ENCODE measurements around the gene CCNL1.

CCNL1 gene

GRCh38 chr3:157109267-157110141 lies 50.4 kb downstream of the CCNL1 start:
- peaks cover 16% of the 10 kb centered on the region for H3K4me1 ChIP-seq (ENCODE audit: insufficient read depth, low read length, severe bottlenecking)
- no peaks in the 10 kb centered on the region for H3K36me3 ChIP-seq (ENCODE audit: insufficient read depth, low read length)
- H3K79me2 ChIP-seq (ENCODE audit: insufficient read depth, low read length) = no peaks in the 10 kb centered on the region
- no peak overlapping the region for H3K27ac ChIP-seq (ENCODE audit: low read depth, low read length, poor library complexity, severe bottlenecking)
- H3F3A ChIP-seq (ENCODE audit: insufficient read depth, low read length) = no peaks in the 10 kb centered on the region
- no peaks in the 10 kb centered on the region for H4K20me1 ChIP-seq (ENCODE audit: insufficient read depth, low read length)
- no peak overlapping the region for H3K4me3 ChIP-seq (ENCODE audit: low read depth, low read length, poor library complexity, severe bottlenecking)
- no peak overlapping the region for H2AFZ ChIP-seq (ENCODE audit: low read length)
- TF ChIP-seq CTCF (IDR thresholded peaks at IDR 0.05; ENCODE audit: low read length) = no peak
- TF ChIP-seq EZH2 (IDR thresholded peaks at IDR 0.05; ENCODE audit: borderline replicate concordance, low read length) = no peak
- H3K9ac ChIP-seq (ENCODE audit: low read length) = no peak overlapping the region
- no peaks in the 10 kb centered on the region for H3K9me3 ChIP-seq (ENCODE audit: low read length)
- no peaks in the 10 kb centered on the region for H3K27me3 ChIP-seq (ENCODE audit: insufficient read depth, low read length)
- H3K9me2 ChIP-seq (ENCODE audit: low read depth, low read length) = no peaks in the 10 kb centered on the region
- no peak overlapping the region for H3K4me2 ChIP-seq (ENCODE audit: low read length)

DNA sequence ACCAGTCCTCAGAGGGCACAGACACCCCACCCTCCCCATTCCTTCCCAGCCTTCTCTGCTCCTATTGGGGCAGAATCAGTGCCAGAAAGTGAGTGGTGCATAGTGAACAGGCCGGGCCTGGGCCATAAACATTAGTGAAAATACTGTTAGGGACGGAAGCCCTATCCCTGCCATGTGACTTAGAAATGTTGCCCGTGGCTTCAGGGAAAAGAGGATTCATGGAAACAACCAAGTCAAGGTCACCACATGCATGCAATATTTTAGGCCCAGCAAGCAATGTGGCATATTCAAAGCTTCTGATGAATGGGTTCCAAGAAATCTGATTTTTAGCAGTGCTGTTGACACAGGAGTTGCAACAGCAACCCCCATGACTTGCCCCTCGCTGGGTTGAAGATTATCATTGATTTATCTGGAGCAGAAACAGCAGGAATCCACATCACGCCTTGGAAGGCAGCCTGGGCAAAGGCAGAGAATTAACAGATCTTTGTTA lies 52.3 kb downstream of the CCNL1 start:
- Histone ChIP-seq H3K9me3 (ENCODE audit: low read length) (no peaks in the 10 kb centered on the region), H3K9me2 (ENCODE audit: low read depth, low read length) (no peaks in the 10 kb centered on the region), H3K4me3 (ENCODE audit: low read depth, low read length, poor library complexity, severe bottlenecking) (no peak overlapping the region), H3K27me3 (ENCODE audit: insufficient read depth, low read length) (no peaks in the 10 kb centered on the region), H3F3A (ENCODE audit: insufficient read depth, low read length) (no peaks in the 10 kb centered on the region), H3K9ac (ENCODE audit: low read length) (no peak overlapping the region), H4K20me1 (ENCODE audit: insufficient read depth, low read length) (no peaks in the 10 kb centered on the region), H2AFZ (ENCODE audit: low read length) (no peak overlapping the region), H3K4me1 (ENCODE audit: insufficient read depth, low read length, severe bottlenecking) (peaks cover 31% of the 10 kb centered on the region), H3K36me3 (ENCODE audit: insufficient read depth, low read length) (no peaks in the 10 kb centered on the region), H3K27ac (ENCODE audit: low read depth, low read length, poor library complexity, severe bottlenecking) (no peak overlapping the region), H3K4me2 (ENCODE audit: low read length) (no peak overlapping the region), H3K79me2 (ENCODE audit: insufficient read depth, low read length) (no peaks in the 10 kb centered on the region)
- TF ChIP-seq EZH2 (IDR thresholded peaks at IDR 0.05; ENCODE audit: borderline replicate concordance, low read length) (no peak), CTCF (IDR thresholded peaks at IDR 0.05; ENCODE audit: low read length) (no peak)

DNA sequence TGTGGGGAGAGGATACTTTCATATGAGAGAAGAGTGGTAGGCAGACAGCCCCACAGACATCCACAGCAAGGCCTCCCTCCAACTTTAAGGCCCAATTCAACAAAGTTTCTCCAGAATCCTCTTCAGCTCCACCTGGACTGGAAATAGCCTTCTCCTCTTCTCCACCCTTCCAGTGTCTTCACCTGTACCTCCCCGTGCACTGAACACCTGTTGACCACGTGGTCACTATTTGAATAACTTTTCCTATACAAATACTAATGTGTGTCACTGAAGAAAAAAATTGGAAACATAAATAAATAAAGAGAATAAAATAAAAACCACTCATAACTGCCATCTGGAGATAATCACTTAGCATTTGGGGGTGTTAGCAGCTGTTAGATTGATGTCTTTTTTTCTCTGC lies 52.9 kb downstream of the CCNL1 start:
- Histone ChIP-seq H3K9me3 (ENCODE audit: low read length) (no peaks in the 10 kb centered on the region), H4K20me1 (ENCODE audit: insufficient read depth, low read length) (no peaks in the 10 kb centered on the region), H3K9ac (ENCODE audit: low read length) (no peak overlapping the region), H3K36me3 (ENCODE audit: insufficient read depth, low read length) (no peaks in the 10 kb centered on the region), H3K4me3 (ENCODE audit: low read depth, low read length, poor library complexity, severe bottlenecking) (no peak overlapping the region), H3K4me2 (ENCODE audit: low read length) (no peak overlapping the region), H3F3A (ENCODE audit: insufficient read depth, low read length) (no peaks in the 10 kb centered on the region), H3K27ac (ENCODE audit: low read depth, low read length, poor library complexity, severe bottlenecking) (no peak overlapping the region), H2AFZ (ENCODE audit: low read length) (no peak overlapping the region), H3K9me2 (ENCODE audit: low read depth, low read length) (no peaks in the 10 kb centered on the region), H3K4me1 (ENCODE audit: insufficient read depth, low read length, severe bottlenecking) (peaks cover 31% of the 10 kb centered on the region), H3K27me3 (ENCODE audit: insufficient read depth, low read length) (no peaks in the 10 kb centered on the region), H3K79me2 (ENCODE audit: insufficient read depth, low read length) (no peaks in the 10 kb centered on the region)
- no peak for TF ChIP-seq CTCF (IDR thresholded peaks at IDR 0.05; ENCODE audit: low read length)
- no peak for TF ChIP-seq EZH2 (IDR thresholded peaks at IDR 0.05; ENCODE audit: borderline replicate concordance, low read length)
